CD14-positive monocyte (primary cell): ENCODE results near the gene OR2D2. TPM values are rescaled to one million over a fixed set of nuclear protein-coding genes. Genes with fewer than 3 reads are reported as not detected.

Source experiments
- DNase-seq, 3 donors: peaks; one replicate each; pipeline ENCODE4 v3.0.0-alpha.2; 2011 to 2022
- H2AFZ ChIP-seq: 2 replicates; pipeline ENCODE4 v1.6.0; 2012; ENCODE audit warnings: mild to moderate bottlenecking, low read depth, low read length, inconsistent platforms; ENCODE audit not compliant: insufficient read depth, poor library complexity, severe bottlenecking
- H3K27ac ChIP-seq, 2 donors: 1 replicate in 1 of 2; 2 replicates in 1 of 2; pipeline ENCODE4 v1.5.1; 2012 to 2013; ENCODE audit warnings: low read length in 2 of 2, control low read depth in 1 of 2, inconsistent platforms in 1 of 2, low read depth in 1 of 2, mild to moderate bottlenecking in 1 of 2
- H3K27me3 ChIP-seq, 2 donors: one replicate each; pipeline versions ENCODE4 v1.6.0 to v1.6.1; 2011 to 2013; ENCODE audit warnings: low read length in 2 of 2; ENCODE audit not compliant: control insufficient read depth in 2 of 2, insufficient read depth in 2 of 2
- H3K36me3 ChIP-seq, 2 donors: replicated peaks in 1 of 2; 1 replicate in 1 of 2; 2 replicates in 1 of 2; pipeline versions ENCODE4 v1.5.1 to v1.6.1; 2012 to 2013; ENCODE audit warnings: low read length in 2 of 2, control low read depth in 1 of 2, inconsistent platforms in 1 of 2, mild to moderate bottlenecking in 1 of 2; ENCODE audit not compliant: insufficient read depth in 2 of 2, control insufficient read depth in 1 of 2
- H3K4me1 ChIP-seq, 2 donors: 1 replicate in 1 of 2; 2 replicates in 1 of 2; pipeline versions ENCODE4 v1.5.1 to v1.6.1; 2012 to 2013; ENCODE audit warnings: low read length in 2 of 2, control low read depth in 1 of 2, inconsistent platforms in 1 of 2, mild to moderate bottlenecking in 1 of 2, moderate library complexity in 1 of 2; ENCODE audit not compliant: insufficient read depth in 2 of 2, control insufficient read depth in 1 of 2
- H3K4me2 ChIP-seq: replicated peaks from 2 replicates; pipeline ENCODE3; 2012; ENCODE audit warnings: low read length, moderate library complexity, mild to moderate bottlenecking; ENCODE audit not compliant: poor library complexity, severe bottlenecking; ENCODE audit errors: extremely low read depth
- H3K4me3 ChIP-seq, 3 experiments: fragments of 200-600 bp in 1 of 3; sonication (generic) in 1 of 3; replicated peaks in 1 of 3; 1 replicate in 2 of 3; 2 replicates in 1 of 3; pipeline ENCODE4 v1.5.1; 2011 to 2013; ENCODE audit warnings: low read length in 3 of 3, mild to moderate bottlenecking in 3 of 3, control low read depth in 2 of 3, low read depth in 2 of 3, inconsistent platforms in 1 of 3, moderate library complexity in 1 of 3
- H3K79me2 ChIP-seq: 2 replicates; pipeline ENCODE4 v1.6.0; 2012; ENCODE audit warnings: mild to moderate bottlenecking, control low read depth, inconsistent platforms, low read length, moderate library complexity; ENCODE audit not compliant: insufficient read depth
- H3K9ac ChIP-seq: 2 replicates; pipeline ENCODE4 v1.6.0; 2017; ENCODE audit warnings: low read length, mild to moderate bottlenecking; ENCODE audit not compliant: insufficient read depth, poor library complexity, severe bottlenecking
- H3K9me3 ChIP-seq, 2 donors: replicated peaks in 1 of 2; 1 replicate in 1 of 2; 2 replicates in 1 of 2; pipeline versions ENCODE4 v1.5.1 to v1.6.1; 2012 to 2013; ENCODE audit warnings: low read length in 2 of 2, control low read depth in 1 of 2; ENCODE audit not compliant: control insufficient read depth in 1 of 2, insufficient read depth in 1 of 2
- H4K20me1 ChIP-seq: 2 replicates; pipeline ENCODE4 v1.6.0; 2012; ENCODE audit warnings: mild to moderate bottlenecking, low read length, control low read depth, moderate library complexity; ENCODE audit not compliant: insufficient read depth
- H3K27ac Mint-ChIP-seq, 7 donors: one replicate each; pipeline ENCODE4 v1.8.0; 2020; ENCODE audit warnings: mild to moderate bottlenecking in 7 of 7, mixed read lengths in 7 of 7, moderate library complexity in 6 of 7, inconsistent platforms in 2 of 7
- H3K27me3 Mint-ChIP-seq, 3 donors: one replicate each; pipeline ENCODE4 v1.8.0; 2021 to 2022; ENCODE audit warnings: low read depth in 3 of 3, mild to moderate bottlenecking in 3 of 3, mixed read lengths in 3 of 3, moderate library complexity in 3 of 3, inconsistent platforms in 1 of 3
- H3K36me3 Mint-ChIP-seq, 2 donors: one replicate each; pipeline ENCODE4 v1.8.0; 2020; ENCODE audit warnings: mixed read lengths in 2 of 2, inconsistent platforms in 1 of 2, mild to moderate bottlenecking in 1 of 2
- H3K4me1 Mint-ChIP-seq: one replicate; pipeline ENCODE4 v1.8.0; 2020; ENCODE audit warnings: mild to moderate bottlenecking, mixed read lengths
- H3K4me3 Mint-ChIP-seq, 2 donors: one replicate each; pipeline ENCODE4 v1.8.0; 2020; ENCODE audit warnings: mild to moderate bottlenecking in 2 of 2, mixed read lengths in 2 of 2, moderate library complexity in 1 of 2
- H3K9me3 Mint-ChIP-seq, 7 donors: one replicate each; pipeline ENCODE4 v1.8.0; 2020 to 2022; ENCODE audit warnings: mixed read lengths in 7 of 7, mild to moderate bottlenecking in 6 of 7, moderate library complexity in 6 of 7, inconsistent platforms in 2 of 7
- CTCF ChIP-seq: fragments of 200-600 bp; IDR thresholded peaks from one replicate; pipeline ENCODE4 v1.8.0; 2022; ENCODE audit warnings: antibody characterized with exemption, mild to moderate bottlenecking
- WGBS: methylation state at CpG from one replicate; pipeline ENCODE4 v1.1.5; 2013; ENCODE audit warnings: missing lambda C conversion rate; ENCODE audit not compliant: insufficient coverage; 5-methylcytosine and 5-hydroxymethylcytosine counted together
- intact Hi-C, 2 donors: fragments of 100-400 bp; cut with micrococcal nuclease; formaldehyde crosslinking; loops; one replicate each; pipeline versions ENCODE4 v1.15.0 to v1.15.1; 2023
- polyA minus RNA-seq: library from RNA; depleted of rRNA, polyadenylated mRNA; stranded (reverse); fragments of >200 nt; gene quantifications from 2 replicates; pipeline ENCODE4 v1.2.3, GENCODE V29; 2012
- polyA plus RNA-seq, 3 donors: library from polyadenylated mRNA; depleted of rRNA in 1 of 3; unstranded in 2 of 3; stranded (reverse) in 1 of 3; fragments of 300-500 nt in 2 of 3; fragments of >200 nt in 1 of 3; fragmentation: Illumina TruSeq in 2 of 3; gene quantifications; 1 replicate in 2 of 3; 2 replicates in 1 of 3; pipeline ENCODE4 v1.2.3, GENCODE V29; 2012 to 2021
- total RNA-seq, 12 experiments: library from RNA in 1 of 12; stranded (reverse) in 1 of 12; fragments of 120-200 nt in 1 of 12; gene quantifications; one replicate each; pipeline ENCODE4 v1.2.4 and lab custom pipeline; 2013 to 2026; ENCODE audit warnings: mixed read lengths in 6 of 12, inconsistent platforms in 1 of 12

Gene OR2D2
- total RNA-seq (2013): not detected
- polyA plus RNA-seq: not detected
- polyA minus RNA-seq: not detected in 2 replicates
- total RNA-seq (lab: John Stamatoyannopoulos, UW): 0 reads per million in 11 experiments

DNA sequence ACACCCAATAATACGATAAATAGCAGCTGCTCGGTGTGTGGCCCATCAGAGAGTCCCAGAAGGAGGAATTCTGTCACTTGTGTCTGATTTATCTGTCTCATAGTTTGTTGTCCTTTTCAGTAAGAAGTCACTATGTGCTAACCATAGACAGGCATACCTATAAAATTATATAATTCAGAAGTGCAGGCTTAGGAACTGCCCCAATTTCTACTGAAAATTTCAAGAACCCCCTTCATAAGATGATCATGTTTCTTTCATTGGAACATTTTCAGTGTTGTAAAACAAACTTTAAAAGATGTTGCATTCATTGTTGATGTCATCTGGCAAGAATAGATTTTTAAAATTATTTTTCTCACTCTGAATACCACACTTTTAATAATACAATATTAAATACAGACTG is at the start of gene OR2D2:
Gene OR2D2 (minus strand): TSS at position 101 of the 400 bp plus-strand sequence. CDS start 0 bp downstream, at position 101.
- H3K27me3 ChIP-seq: no peaks in the 10 kb centered on the region
- no peak within 1 kb of the TSS for H3K9ac ChIP-seq
- H2AFZ ChIP-seq: no peak within 1 kb of the TSS
- no peak within 1 kb of the TSS for H3K4me3 Mint-ChIP-seq
- no peaks in the 10 kb centered on the region for H3K4me1 ChIP-seq
- WGBS: no CpG with 5 or more reads among the region's 2 CpGs
- H3K4me3 ChIP-seq: no peak within 1 kb of the TSS
- H3K27ac Mint-ChIP-seq: no peak within 1 kb of the TSS
- H3K79me2 ChIP-seq: no peaks in the 10 kb centered on the region
- no peaks in the 10 kb centered on the region for H3K36me3 ChIP-seq
- TF ChIP-seq CTCF: no peak
- peaks cover 0 to 4% (median 3%) of the 10 kb centered on the region in 7 donors for H3K9me3 Mint-ChIP-seq
- no peaks in the 10 kb centered on the region for H3K27me3 Mint-ChIP-seq
- intact Hi-C loops: no loop called here
- no peak for DNase-seq
- no peaks in the 10 kb centered on the region for H3K9me3 ChIP-seq
- no peaks in the 10 kb centered on the region for H3K36me3 Mint-ChIP-seq
- H4K20me1 ChIP-seq: no peaks in the 10 kb centered on the region
- no peaks in the 10 kb centered on the region for H3K4me1 Mint-ChIP-seq
- no peak within 1 kb of the TSS for H3K27ac ChIP-seq
- no peak within 1 kb of the TSS for H3K4me2 ChIP-seq

- no peaks in the 10 kb centered on the region for H3K36me3 Mint-ChIP-seq
- Histone ChIP-seq H3K27ac (no peak overlapping the region), H3K79me2 (no peaks in the 10 kb centered on the region), H3K9me3 (no peaks in the 10 kb centered on the region), H3K27me3 (no peaks in the 10 kb centered on the region), H2AFZ (no peak overlapping the region), H3K4me2 (no peak overlapping the region), H3K4me1 (no peaks in the 10 kb centered on the region), H4K20me1 (no peaks in the 10 kb centered on the region), H3K36me3 (no peaks in the 10 kb centered on the region), H3K9ac (no peak overlapping the region), H3K4me3 (no peak overlapping the region)
- no peak for TF ChIP-seq CTCF
- no peak overlapping the region for H3K4me3 Mint-ChIP-seq
- no peak overlapping the region for H3K27ac Mint-ChIP-seq
- H3K9me3 Mint-ChIP-seq: no peaks in the 10 kb centered on the region
- intact Hi-C loops: no loop called here
- DNase-seq: no peak
- no peaks in the 10 kb centered on the region for H3K4me1 Mint-ChIP-seq
- peaks cover 0 to 2% (median 0%) of the 10 kb centered on the region in 3 donors for H3K27me3 Mint-ChIP-seq
Observed at GRCh38 chr11:6941970-6942369, 49.7 kb upstream of the OR2D2 start.
